AG09319 (cell line): ENCODE data around the gene REPIN1.

ENCODE experiments used
- DNase-seq: peaks from one replicate; pipeline ENCODE4 v3.0.0-alpha.2; 2010; ENCODE audit warnings: low read depth; ENCODE audit errors: extremely low read depth
- TF ChIP-seq, protein P1 (sequence below): IDR thresholded peaks from 2 replicates; pipeline ENCODE4 v1.5.1; 2011; ENCODE audit warnings: low read depth, mild to moderate bottlenecking, inconsistent platforms, low read length, moderate library complexity

Gene REPIN1

DNA sequence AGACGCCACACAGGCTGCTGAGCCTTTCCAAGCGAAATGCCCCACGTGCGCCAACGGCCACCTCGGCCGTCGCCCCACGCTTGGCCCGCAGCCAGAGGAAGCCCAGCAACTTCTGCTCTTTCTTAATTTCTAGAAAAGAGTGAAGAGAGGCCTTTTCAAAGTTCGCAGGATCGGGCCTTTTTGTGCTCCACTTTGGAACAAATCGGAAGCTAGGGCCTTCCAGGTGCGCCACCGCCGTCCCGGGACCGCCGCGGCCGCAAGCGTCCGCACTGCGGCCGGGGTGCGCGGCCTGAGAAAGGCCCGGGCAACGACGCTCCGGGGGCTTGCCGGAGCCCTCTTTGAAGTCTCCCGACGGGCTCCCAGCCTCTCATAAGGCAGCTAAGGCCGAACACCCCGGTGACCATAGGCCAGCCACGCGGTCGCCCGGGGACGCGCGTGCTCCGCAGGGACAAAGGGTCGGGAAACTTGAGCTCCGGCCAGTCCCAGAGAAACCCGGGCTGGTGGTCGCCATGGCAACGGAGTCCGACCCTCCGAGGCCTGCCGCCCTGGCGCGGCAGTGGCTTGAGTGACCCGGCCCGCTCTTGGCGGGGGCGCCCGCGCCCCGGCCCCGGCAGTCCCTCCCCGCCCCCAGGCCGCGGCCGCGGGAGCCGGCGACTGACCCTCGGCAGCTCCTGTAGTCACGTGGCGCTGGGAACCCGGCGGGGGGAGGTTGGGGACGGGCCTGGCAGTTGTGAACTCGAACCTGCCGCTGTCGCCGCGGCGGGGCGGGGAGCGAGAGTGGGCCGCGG lies at the start of gene REPIN1:
Gene REPIN1 (plus strand): TSS at position 727 of the 788 bp plus-strand sequence. CDS start 890 bp downstream, outside the sequence.
- DNase-seq = no peak
- TF ChIP-seq, protein P1, sequence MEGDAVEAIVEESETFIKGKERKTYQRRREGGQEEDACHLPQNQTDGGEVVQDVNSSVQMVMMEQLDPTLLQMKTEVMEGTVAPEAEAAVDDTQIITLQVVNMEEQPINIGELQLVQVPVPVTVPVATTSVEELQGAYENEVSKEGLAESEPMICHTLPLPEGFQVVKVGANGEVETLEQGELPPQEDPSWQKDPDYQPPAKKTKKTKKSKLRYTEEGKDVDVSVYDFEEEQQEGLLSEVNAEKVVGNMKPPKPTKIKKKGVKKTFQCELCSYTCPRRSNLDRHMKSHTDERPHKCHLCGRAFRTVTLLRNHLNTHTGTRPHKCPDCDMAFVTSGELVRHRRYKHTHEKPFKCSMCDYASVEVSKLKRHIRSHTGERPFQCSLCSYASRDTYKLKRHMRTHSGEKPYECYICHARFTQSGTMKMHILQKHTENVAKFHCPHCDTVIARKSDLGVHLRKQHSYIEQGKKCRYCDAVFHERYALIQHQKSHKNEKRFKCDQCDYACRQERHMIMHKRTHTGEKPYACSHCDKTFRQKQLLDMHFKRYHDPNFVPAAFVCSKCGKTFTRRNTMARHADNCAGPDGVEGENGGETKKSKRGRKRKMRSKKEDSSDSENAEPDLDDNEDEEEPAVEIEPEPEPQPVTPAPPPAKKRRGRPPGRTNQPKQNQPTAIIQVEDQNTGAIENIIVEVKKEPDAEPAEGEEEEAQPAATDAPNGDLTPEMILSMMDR = no peak

DNA sequence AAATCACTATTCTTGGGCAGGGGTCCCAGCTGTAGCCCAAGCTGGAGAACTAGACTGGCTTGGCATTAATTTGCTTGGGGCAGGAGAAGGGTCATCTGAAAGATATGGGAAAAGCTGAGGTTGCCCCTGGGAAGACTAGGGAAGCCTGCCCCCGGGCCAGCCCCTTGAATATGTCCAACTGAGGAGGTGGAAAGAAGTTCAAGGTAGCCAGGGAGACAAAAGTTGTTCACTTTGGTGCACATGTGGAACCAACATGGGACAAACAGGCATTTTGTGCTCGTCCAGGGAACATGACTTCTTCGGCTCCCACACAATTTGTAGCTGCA lies 46.9 kb upstream of the REPIN1 start:
- TF ChIP-seq, protein P1 = no peak
- DNase-seq = no peak

DNA sequence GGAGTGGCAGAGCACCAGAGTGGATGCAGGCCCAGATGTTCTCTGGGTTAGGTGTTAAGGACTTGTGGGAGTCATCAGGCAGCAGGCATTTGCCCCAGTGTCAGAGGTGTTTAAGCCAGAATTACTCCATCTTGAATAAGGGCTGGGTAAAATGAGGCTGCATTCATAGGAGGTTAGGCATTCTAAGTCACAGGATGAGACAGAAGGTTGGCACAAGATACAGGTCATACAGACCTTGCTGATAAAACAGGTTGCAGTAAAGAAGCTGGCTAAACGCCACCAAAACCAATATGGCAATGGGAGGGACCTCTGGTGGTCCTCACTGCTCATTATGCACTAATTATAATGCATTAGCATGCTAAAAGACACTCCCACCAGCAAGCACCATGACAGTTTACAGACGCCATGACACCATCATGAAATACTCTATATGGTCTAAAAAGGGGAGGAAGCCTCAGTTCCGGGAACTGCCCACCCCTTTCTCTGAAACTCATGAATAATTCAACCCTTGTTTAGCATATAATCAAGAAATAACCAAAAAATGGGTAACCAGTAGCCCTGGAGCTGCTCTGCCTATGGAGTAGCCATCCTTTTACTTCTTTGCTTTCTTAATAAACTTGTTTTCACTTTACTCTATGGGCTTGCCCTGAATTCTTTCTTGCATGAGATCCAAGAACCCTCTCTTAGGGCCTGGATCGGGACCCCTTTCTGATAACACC lies 46.3 kb upstream of the REPIN1 start:
- TF ChIP-seq, protein P1 = no peak
- DNase-seq = no peak

DNA sequence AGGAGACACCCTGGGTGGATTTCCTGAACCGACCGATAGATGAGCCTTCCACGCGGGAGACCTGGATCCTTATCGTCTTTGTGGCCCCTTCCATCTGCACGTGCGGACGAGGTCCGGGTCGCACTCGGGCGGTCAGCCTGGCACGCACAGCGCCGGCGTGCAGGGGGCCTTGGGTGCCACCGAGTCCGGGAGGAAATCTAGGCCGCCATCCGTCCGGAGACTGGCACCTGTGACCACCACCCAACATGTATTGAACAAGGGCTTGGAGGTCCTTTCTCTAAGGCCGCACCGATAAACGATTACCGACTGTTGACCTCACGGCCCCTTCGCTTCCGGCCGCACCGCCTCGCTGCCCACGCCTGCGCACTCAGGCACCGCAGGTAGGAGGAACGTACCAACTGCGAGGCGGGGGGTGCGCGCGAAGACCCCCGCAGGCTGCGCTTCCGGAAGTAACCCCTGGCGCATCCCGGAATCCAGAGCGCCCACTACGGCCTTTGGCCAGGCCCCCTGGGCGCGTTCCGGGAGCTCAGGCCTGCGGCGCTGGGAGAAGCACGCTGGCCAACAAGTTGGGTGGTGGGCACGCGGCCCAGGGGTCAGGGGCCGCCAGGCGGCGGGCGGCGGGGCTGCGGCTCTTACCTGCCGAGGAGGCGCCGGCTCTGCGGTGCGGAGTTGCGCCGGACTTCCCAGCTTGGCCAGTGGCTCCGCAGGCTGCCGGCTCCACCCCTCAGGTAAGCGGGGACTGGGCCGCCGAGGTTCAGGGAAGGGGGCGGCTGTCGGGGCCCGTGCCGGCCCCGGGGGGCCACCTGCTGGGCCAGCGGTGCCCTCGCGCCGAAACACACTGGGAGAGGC lies 45.6 kb upstream of the REPIN1 start, which contains the start of the genes ACTR3C and LRRC61:
Gene ACTR3C (minus strand): TSS at position 713 of the 849 bp plus-strand sequence. CDS start 28,249 bp downstream, outside the sequence.
Gene LRRC61 (plus strand): TSS at position 523 of the 849 bp plus-strand sequence. CDS start 13,507 bp downstream, outside the sequence.
- TF ChIP-seq, protein P1 = no peak
- DNase-seq = no peak

DNA sequence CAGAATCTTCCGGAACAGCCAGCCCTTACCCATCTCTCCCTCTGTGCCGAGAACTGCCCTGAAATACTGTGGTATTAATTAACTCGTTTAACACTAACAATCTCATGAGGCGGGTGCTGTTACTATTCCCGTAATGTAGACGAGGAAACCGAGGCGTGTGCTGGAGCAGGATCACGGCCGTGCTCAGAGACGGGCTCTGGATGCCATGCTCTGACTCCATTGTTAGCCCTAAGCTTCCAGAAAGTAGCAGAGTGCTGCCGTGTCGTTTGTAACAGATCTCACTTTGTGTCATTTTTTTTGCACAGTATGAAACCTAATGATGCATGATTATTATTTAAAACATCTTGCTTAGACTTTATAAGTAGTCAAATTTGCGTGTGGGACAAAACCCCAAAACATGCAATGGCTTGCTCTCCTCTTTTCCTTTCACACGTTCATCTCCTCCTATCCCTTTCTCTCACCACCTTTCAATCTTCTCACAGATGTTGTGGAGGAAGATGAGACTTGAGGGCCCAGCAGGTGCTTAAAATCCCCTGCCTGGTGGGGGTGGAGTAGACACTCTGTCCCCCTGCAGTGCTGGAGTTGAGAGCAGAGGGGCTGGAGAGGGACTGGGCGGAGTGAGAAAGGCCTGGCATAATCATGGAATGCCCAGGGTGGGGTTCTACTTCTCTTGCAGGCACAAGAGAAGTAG lies 44.8 kb upstream of the REPIN1 start:
- DNase-seq = no peak

DNA sequence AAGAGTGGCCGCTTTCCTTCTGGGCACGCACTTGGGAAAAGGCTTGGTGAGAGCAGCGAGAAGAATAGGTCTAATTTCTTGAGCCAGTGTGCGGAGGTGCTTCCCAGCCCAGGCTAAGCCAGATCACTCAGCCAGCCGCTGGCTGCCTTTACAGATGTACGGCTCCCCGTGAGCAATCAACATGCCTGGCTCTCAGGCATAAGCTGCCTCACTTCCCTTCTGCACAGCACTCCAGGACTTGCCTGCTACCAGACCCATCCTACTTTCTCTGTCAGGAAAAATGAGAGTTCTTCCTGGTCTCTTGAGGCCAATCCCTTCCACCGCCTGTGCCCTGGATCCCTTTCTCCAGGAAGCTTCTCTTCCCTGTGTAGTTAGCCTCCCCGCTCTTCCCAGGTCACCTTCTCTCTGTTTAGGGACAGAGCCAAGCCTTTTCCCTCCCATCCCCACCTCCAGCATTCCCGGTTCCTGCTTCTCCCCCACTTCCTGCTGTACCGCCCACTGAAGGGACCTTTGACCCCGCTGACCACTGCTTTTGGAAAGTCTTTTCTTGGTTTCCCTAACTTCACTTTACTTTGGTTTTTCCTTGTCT lies 44.2 kb upstream of the REPIN1 start:
- no peak for DNase-seq
- TF ChIP-seq, protein P1 = no peak

More for the DNA sequence above, 44.8 kb upstream of the REPIN1 start:
- TF ChIP-seq, protein P1 = no peak
